BJ (cell line): ENCODE results near the gene MACROD1. TPM values are rescaled to one million over a fixed set of nuclear protein-coding genes. Genes with fewer than 3 reads are reported as not detected.

ENCODE experiments used
- CTCF ChIA-PET: fragments of 350-600 bp; formaldehyde crosslinking; extraction: SDS; loops from one replicate; lab custom pipeline; 2021; ENCODE audit warnings: antibody characterized with exemption, inconsistent platforms; lab: Yijun Ruan, JAX
- POLR2A ChIA-PET: fragments of 300-600 bp; sonication (Branson Sonifier 250); formaldehyde crosslinking; extraction: SDS; loops from one replicate; lab custom pipeline; 2021; ENCODE audit warnings: antibody characterized with exemption; lab: Charles Lee
- DNase-seq: peaks from one replicate; pipeline ENCODE4 v3.0.0-alpha.2; 2011; ENCODE audit warnings: low read depth
- H3K27me3 ChIP-seq: 2 replicates; pipeline ENCODE4 v1.6.0; 2011; ENCODE audit warnings: low read length; ENCODE audit not compliant: control insufficient read depth, insufficient read depth
- H3K36me3 ChIP-seq: 2 replicates; pipeline ENCODE4 v1.5.1; 2011; ENCODE audit warnings: low read length; ENCODE audit not compliant: control insufficient read depth, insufficient read depth
- H3K4me3 ChIP-seq: 2 replicates; pipeline ENCODE4 v1.5.1; 2011; ENCODE audit warnings: low read depth, mild to moderate bottlenecking, control low read depth, low read length
- polyA plus RNA-seq: library from polyadenylated mRNA; depleted of rRNA; stranded (reverse); fragments of >200 nt; gene quantifications from 2 replicates; pipeline ENCODE4 v1.2.3, GENCODE V29; 2011
- TF ChIP-seq, protein P1 (sequence below): IDR thresholded peaks from 2 replicates; pipeline ENCODE4 v1.5.1; 2011; ENCODE audit warnings: low read depth, mild to moderate bottlenecking, control low read depth, inconsistent platforms, low read length, moderate library complexity; ENCODE audit not compliant: insufficient read depth

MACROD1 gene
- polyA plus RNA-seq, 1 experiment = 12.4 TPM

- TF ChIP-seq, protein P1, sequence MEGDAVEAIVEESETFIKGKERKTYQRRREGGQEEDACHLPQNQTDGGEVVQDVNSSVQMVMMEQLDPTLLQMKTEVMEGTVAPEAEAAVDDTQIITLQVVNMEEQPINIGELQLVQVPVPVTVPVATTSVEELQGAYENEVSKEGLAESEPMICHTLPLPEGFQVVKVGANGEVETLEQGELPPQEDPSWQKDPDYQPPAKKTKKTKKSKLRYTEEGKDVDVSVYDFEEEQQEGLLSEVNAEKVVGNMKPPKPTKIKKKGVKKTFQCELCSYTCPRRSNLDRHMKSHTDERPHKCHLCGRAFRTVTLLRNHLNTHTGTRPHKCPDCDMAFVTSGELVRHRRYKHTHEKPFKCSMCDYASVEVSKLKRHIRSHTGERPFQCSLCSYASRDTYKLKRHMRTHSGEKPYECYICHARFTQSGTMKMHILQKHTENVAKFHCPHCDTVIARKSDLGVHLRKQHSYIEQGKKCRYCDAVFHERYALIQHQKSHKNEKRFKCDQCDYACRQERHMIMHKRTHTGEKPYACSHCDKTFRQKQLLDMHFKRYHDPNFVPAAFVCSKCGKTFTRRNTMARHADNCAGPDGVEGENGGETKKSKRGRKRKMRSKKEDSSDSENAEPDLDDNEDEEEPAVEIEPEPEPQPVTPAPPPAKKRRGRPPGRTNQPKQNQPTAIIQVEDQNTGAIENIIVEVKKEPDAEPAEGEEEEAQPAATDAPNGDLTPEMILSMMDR = no peak
- H3K36me3 ChIP-seq = no peaks in the 10 kb centered on the region
- POLR2A ChIA-PET = no interaction called here
- no peak for DNase-seq
- peaks cover 17% of the 10 kb centered on the region for H3K27me3 ChIP-seq
- no peak overlapping the region for H3K4me3 ChIP-seq
- CTCF ChIA-PET = interaction anchor here (2.5 kb wide), 1 partner anchor 31 kb away, joined by 8 read pairs; no protein-coding TSS in a partner anchor
Measured at GRCh38 chr11:64032050-64032449, 133.9 kb downstream of the MACROD1 start.

GRCh38 chr11:64031001-64031400, 134.9 kb downstream of the MACROD1 start:
- H3K36me3 ChIP-seq = no peaks in the 10 kb centered on the region
- H3K27me3 ChIP-seq = peaks cover 18% of the 10 kb centered on the region
- ChIA-PET CTCF (interaction anchor here (2.5 kb wide), 1 partner anchor 30 kb away, joined by 8 read pairs; no protein-coding TSS in a partner anchor), POLR2A (no interaction called here)
- TF ChIP-seq, protein P1 = no peak
- DNase-seq = no peak
- H3K4me3 ChIP-seq = no peak overlapping the region

- Histone ChIP-seq H3K27me3 (peaks cover 13% of the 10 kb centered on the region), H3K36me3 (no peaks in the 10 kb centered on the region), H3K4me3 (no peak overlapping the region)
- DNase-seq = no peak
- TF ChIP-seq, protein P1 = no peak
- CTCF ChIA-PET = interaction anchor here (0.7 to 1.0 kb wide), 2 partner anchors 29 to 118 kb away, joined by 3 read pairs; no protein-coding TSS in a partner anchor
- POLR2A ChIA-PET = no interaction called here
Measured at GRCh38 chr11:64029773-64030172, 136.1 kb downstream of the MACROD1 start.

DNA sequence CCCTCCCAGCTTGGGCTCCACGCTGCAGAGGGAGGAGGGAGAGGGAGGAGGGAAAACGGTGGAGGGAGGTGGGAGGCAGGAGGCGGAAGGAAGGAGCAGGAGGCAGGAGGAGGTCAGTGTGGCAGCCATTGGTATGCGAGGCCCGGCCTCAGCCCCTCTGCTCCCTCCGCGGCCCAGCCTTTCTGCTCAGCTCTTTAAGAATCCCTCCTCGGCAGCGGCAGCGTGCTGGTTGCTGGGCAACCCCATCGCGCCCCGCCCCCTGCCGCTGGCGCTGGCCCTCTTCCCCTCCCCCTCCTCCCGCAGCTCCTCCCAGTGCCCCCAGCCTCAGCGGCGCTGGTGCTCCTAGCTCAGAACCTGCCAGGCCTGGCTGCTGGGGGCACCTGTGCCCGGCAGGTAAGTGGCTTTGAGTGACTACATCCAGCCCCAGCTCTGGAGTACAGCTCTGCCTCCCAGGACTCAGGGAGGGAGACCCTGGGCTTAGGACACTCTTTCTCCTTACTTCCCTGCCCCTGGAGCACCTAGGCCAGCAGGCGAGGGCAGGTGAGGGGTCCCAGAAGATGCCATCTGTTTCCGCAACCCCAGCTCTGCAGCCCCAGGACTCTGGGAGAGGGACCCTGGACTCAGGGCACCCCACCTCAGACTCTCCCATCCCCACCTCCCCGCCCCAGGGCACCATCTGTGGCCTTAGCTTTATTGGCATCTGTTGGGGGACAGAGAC, 137.4 kb downstream of the MACROD1 start:
- no peak for DNase-seq
- ChIA-PET CTCF (interaction anchor here (1.2 kb wide), 1 partner anchor 28 kb away, joined by 4 read pairs; no protein-coding TSS in a partner anchor), POLR2A (no interaction called here)
- Histone ChIP-seq H3K36me3 (no peaks in the 10 kb centered on the region), H3K4me3 (no peak overlapping the region), H3K27me3 (peaks cover 8% of the 10 kb centered on the region; the same call in 1 of the 2 replicates)
- TF ChIP-seq, protein P1 = no peak

- POLR2A ChIA-PET = no interaction called here
Measured at GRCh38 chr11:64027651-64028397, 138.1 kb downstream of the MACROD1 start.

More at GRCh38 chr11:64027651-64028397, 138.1 kb downstream of the MACROD1 start:
- CTCF ChIA-PET = interaction anchor here (1.2 kb wide), 1 partner anchor 28 kb away, joined by 4 read pairs; no protein-coding TSS in a partner anchor
- Histone ChIP-seq H3K27me3 (peaks cover 6% of the 10 kb centered on the region; the same call in 1 of the 2 replicates), H3K4me3 (no peak overlapping the region), H3K36me3 (no peaks in the 10 kb centered on the region)
- no peak for DNase-seq
- TF ChIP-seq, protein P1 = no peak
